GM18870 (cell line): ENCODE data around the gene INPPL1.

Experiments
- ATAC-seq: cut with Tn5 transposase; IDR thresholded peaks from one replicate; pipeline ENCODE4 v1.9.1; 2021; ENCODE audit warnings: moderate library complexity; ENCODE audit not compliant: unreplicated experiment

Gene INPPL1

DNA sequence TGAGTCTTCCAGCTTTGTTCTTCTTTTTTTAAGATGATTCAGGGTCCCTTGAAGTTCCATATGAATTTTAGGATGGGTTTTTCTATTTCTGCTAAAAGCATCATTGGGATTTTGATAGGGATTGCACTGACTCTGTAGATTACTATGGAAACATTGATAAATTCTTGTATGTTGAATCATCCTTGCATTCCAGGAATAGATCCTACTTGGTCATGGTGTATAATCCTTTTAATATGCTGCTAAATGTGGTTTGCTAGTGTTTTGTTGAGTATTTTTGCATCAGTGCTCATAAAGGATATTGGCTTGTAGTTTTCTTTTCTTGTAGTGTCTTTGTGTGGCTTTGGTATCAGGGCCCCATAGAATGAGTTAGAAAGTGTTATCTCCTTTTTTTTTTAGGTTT is 54.3 kb downstream of the INPPL1 start:
- no peak for ATAC-seq

DNA sequence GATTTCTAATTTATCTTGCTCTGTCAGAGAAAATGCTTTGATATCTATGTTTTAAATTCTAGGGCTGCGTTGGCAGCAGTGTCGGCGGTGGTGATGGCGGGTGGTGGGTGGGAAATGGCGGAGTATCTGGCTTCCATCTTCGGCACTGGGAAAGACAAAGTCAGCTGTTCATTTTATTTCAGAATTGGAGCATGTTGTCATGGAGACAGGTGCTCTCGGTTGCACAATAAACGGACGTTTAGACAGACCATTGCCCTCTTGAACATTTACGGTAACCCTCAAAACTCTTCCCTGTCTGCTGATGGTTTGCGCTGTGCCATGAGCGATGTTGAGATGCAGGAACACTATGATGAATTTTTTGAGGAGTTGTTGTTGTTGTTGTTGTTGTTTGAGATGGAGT is 55.5 kb downstream of the INPPL1 start:
- ATAC-seq: no peak

DNA sequence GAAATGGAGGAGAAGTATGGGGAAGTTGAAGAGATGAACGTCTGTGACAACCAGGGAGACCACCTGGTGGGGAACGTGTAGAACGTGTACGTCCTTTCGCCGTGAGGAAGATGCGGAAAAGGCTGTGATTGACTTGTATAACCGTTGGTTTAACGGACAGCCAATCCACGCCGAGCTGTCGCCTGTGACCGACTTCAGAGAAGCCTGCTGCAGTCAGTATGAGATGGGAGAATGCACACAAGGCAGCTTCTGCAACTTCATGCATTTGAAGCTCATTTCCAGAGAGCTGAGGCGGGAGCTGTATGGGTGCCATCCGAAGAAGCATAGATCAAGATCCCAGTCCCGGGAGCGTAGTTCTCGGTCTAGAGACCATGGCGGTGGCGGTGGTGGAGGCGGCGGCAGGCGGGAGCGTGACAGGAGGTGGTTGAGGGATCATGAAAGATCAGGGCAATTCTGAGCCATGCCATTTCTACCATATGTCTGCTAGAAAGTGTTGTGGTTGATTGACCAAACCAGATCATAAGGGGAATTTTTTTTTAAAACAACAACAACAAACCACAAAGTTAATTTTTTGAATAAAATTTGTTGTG is 56.3 kb downstream of the INPPL1 start:
- no peak for ATAC-seq

DNA sequence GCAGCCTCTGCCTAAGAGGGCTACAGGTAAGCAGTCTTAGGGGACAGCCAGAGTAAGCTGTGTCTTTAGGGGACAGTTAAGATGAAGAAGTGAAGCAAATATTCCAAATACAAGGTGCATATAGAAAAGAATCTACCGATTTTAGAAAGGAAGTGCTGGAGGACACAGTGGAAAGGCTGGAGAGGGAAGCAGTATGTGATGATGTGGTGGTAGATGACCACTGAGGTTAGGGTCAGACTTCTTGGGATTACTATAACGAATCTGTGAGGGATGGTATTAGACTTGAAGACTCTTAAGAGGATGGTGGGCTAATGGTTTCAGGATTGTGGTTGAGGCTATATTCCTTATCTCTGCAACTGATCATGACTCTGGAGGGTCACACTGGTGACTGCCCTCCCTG is 59.4 kb downstream of the INPPL1 start:
- no peak for ATAC-seq

DNA sequence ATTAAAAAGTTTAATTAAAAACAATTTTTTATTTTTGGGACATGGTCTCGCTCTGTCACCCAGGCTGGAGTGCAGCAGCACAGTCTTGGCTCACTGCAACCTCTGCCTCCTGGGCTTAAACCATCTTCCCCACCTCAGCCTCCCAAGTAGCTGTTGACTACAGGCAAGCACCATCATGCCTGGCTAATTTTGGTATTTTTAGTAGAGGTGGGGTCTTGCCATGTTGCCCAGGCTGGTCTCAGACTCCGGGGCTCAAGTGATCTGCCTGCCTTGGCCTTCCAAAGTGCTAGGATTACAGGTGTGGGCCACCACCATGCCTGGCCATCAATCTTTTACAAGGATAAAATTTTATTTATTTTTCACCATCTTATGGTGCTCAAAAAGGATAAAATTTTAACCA is 62.7 kb downstream of the INPPL1 start:
- no peak for ATAC-seq
